ENCODE results near the gene NXPH1. TPM values are rescaled to one million over a fixed set of nuclear protein-coding genes. Genes with fewer than 3 reads are reported as not detected.

The NXPH1 gene
- polyA plus RNA-seq (2012; rRNA removed), result not detected in 2 replicates
- polyA plus RNA-seq (2012; cell fraction: cytosol; rRNA removed), result 0.01 and 0.16 TPM in 2 replicates
- not detected in 2 replicates for polyA plus RNA-seq (2012; cell fraction: nucleus; rRNA removed)

GRCh38 chr7:8433477-8434289, at the start of gene NXPH1:
TSS of gene NXPH1 (plus strand) at chr7:8433609.
- DNase-seq, result peak; percentile 97
- H3K4me2 ChIP-seq, result no peak within 1 kb of the TSS; the same call in 1 of the 2 replicates
- 17% methylated on average over 37 of the region's 71 CpGs for whole genome bisulfite sequencing (ENCODE audit: low lambda C conversion rate)
- peak; percentile 69 for TF ChIP-seq FOXJ3 (CRISPR knock-in tag; IDR thresholded peaks at IDR 0.05)
- no peak for TF ChIP-seq USF1 (IDR thresholded peaks at IDR 0.05; ENCODE audit: borderline replicate concordance, low read depth)
- no peak for TF ChIP-seq YY1 (IDR thresholded peaks at IDR 0.05; ENCODE audit: low read depth)
- no peak for TF ChIP-seq MAX (IDR thresholded peaks at IDR 0.05; ENCODE audit: low read depth)
- peak; percentile 89 for TF ChIP-seq REST (IDR thresholded peaks at IDR 0.05; ENCODE audit: low read depth, low read length)
- peak; percentile 14 for TF ChIP-seq CHD2 (IDR thresholded peaks at IDR 0.05; ENCODE audit: low read length, partially characterized antibody)
- no peak for TF ChIP-seq PBX3 (IDR thresholded peaks at IDR 0.05)
- TF ChIP-seq ELF1 (IDR thresholded peaks at IDR 0.05), result no peak
- TF ChIP-seq RCOR1 (IDR thresholded peaks at IDR 0.05; ENCODE audit: low read length), result no peak
- TF ChIP-seq MXI1 (IDR thresholded peaks at IDR 0.05; ENCODE audit: low read depth, low read length), result peak; percentile 69; the same call in 1 of the 2 replicates
- no peak for TF ChIP-seq POLR2AphosphoS5 (IDR thresholded peaks at IDR 0.05; ENCODE audit: low read depth, low read length)
- TF ChIP-seq NFIC (IDR thresholded peaks at IDR 0.05; ENCODE audit: borderline replicate concordance), result no peak
- TF ChIP-seq CTCF (IDR thresholded peaks at IDR 0.05), result 0 out of 2 replicates have a peak, but pooled peaks have one; percentile 10
- TF ChIP-seq RFX5 (IDR thresholded peaks at IDR 0.05; ENCODE audit: low read length), result no peak
- TF ChIP-seq FOSL2 (IDR thresholded peaks at IDR 0.05; ENCODE audit: borderline replicate concordance, low read depth), result no peak
- no peak for TF ChIP-seq JUND (IDR thresholded peaks at IDR 0.05)
- TF ChIP-seq SIN3A (IDR thresholded peaks at IDR 0.05; ENCODE audit: borderline replicate concordance, low read depth, low read length), result no peak
- peak in 1 of 2 experiments; percentile 15; a peak in 1 of 4 replicates for TF ChIP-seq EP300 (IDR thresholded peaks at IDR 0.05; ENCODE audit: borderline replicate concordance in 1 of 2, low read depth in 1 of 2, low read length in 1 of 2)
- no peak for TF ChIP-seq TCF12 (IDR thresholded peaks at IDR 0.05)
- TF ChIP-seq GATA2 (CRISPR knock-in tag; IDR thresholded peaks at IDR 0.05), result peak; percentile 23; the same call in 1 of the 2 replicates
- TF ChIP-seq NRF1 (IDR thresholded peaks at IDR 0.05; ENCODE audit: low read depth, low read length), result no peak
- TF ChIP-seq ZBTB33 (IDR thresholded peaks at IDR 0.05; ENCODE audit: borderline replicate concordance, low read depth), result no peak
- TF ChIP-seq TEAD4 (IDR thresholded peaks at IDR 0.05; ENCODE audit: borderline replicate concordance, insufficient read depth), result no peak

More at GRCh38 chr7:8433477-8434289, at the start of gene NXPH1:
- Histone ChIP-seq H3K4me3 (ENCODE audit: low read depth in 2 of 2, low read length in 1 of 2) (peak within 1 kb of the TSS; percentile 7 to 41; a peak in 2 of 4 replicates), H3K9me2 (no peaks in the 10 kb centered on the region), H2AFZ (ENCODE audit: low read depth) (no peak within 1 kb of the TSS), H3K9ac (no peak within 1 kb of the TSS), H3K4me1 (ENCODE audit: control insufficient read depth in 1 of 2, insufficient read depth in 2 of 2, low read depth in 1 of 2, low read length in 1 of 2) (peaks cover 0 to 13% of the 10 kb centered on the region in 2 experiments; a peak in 1 of 4 replicates), H3F3A (replicated peaks; ENCODE audit: insufficient read depth) (no peaks in the 10 kb centered on the region), H3K79me2 (ENCODE audit: insufficient read depth) (no peaks in the 10 kb centered on the region), H3K9me3 (no peaks in the 10 kb centered on the region), H3K36me3 (replicated peaks in 1 of 2; ENCODE audit: control insufficient read depth in 1 of 2, insufficient read depth in 2 of 2, low read length in 1 of 2) (no peaks in the 10 kb centered on the region), H3K27ac (ENCODE audit: low read depth in 2 of 2, low read length in 1 of 2) (no peak within 1 kb of the TSS), H4K20me1 (ENCODE audit: insufficient read depth) (no peaks in the 10 kb centered on the region), H3K27me3 (ENCODE audit: insufficient read depth) (0 out of 2 replicates have a peak, but pooled peaks cover 5% of the 10 kb centered on the region)
- ChIA-PET POLR2A (interaction anchor here (0.6 kb wide), 1 partner anchor 145 kb away, joined by 4 read pairs; no protein-coding TSS in a partner anchor), CTCF (interaction anchor here (0.6 to 4.0 kb wide), 37 partner anchors 8 to 1657 kb away, joined by 3 to 66 read pairs (median 4); no protein-coding TSS in a partner anchor)

Data from SK-N-SH (cell line).